SK-N-SH (cell line): ENCODE data around the gene DMKN.

Source experiments
- EZH2phosphoT487 ChIP-seq: fragments of 200-600 bp; sonication (generic); IDR thresholded peaks from 2 replicates; pipeline ENCODE4 v1.6.1; 2017; ENCODE audit warnings: low read depth, mixed run types, mild to moderate bottlenecking, antibody characterized with exemption, moderate library complexity, borderline replicate concordance
- FOXM1 ChIP-seq: IDR thresholded peaks from 2 replicates; pipeline ENCODE4 v1.4.0; 2012; ENCODE audit warnings: low read depth, mild to moderate bottlenecking
- GATA2 ChIP-seq: sonication (generic); formaldehyde crosslinking; IDR thresholded peaks from 2 replicates; pipeline ENCODE4 v1.5.0; 2020; ENCODE audit warnings: mild to moderate bottlenecking, missing genetic modification reagents
- NRF1 ChIP-seq: IDR thresholded peaks from 2 replicates; pipeline ENCODE4 v1.6.1; 2012; ENCODE audit warnings: low read depth, mild to moderate bottlenecking, low read length
- POLR2AphosphoS5 ChIP-seq: IDR thresholded peaks from 2 replicates; pipeline ENCODE4 v1.6.1; 2012; ENCODE audit warnings: low read depth, low read length
- RAD21 ChIP-seq: IDR thresholded peaks from 2 replicates; pipeline ENCODE4 v1.6.1; 2012; ENCODE audit warnings: mild to moderate bottlenecking, low read length
- RFX5 ChIP-seq: IDR thresholded peaks from 2 replicates; pipeline ENCODE4 v1.6.1; 2012; ENCODE audit warnings: mild to moderate bottlenecking, improper control_type of control experiment, low read length
- TCF12 ChIP-seq: IDR thresholded peaks from 2 replicates; pipeline ENCODE4 v1.4.0; 2012
- TF ChIP-seq, protein P1 (sequence below): IDR thresholded peaks from 2 replicates; pipeline ENCODE4; 2012
- TF ChIP-seq, protein P2 (sequence below): fragments of 200-600 bp; sonication (generic); IDR thresholded peaks from 2 replicates; pipeline ENCODE4 v1.6.1; 2017; ENCODE audit warnings: antibody characterized with exemption, mild to moderate bottlenecking, moderate library complexity
- TF ChIP-seq, protein P3 (sequence below): fragments of 150-350 bp; IDR thresholded peaks from 2 replicates; pipeline ENCODE4 v1.6.1; 2016; ENCODE audit warnings: mild to moderate bottlenecking, low read depth, low read length
- TF ChIP-seq, protein P4 (sequence below): IDR thresholded peaks from 2 replicates; pipeline ENCODE4 v1.4.0; 2012; ENCODE audit warnings: low read depth
- TF ChIP-seq, protein P5 (sequence below): fragments of 150-350 bp; IDR thresholded peaks from 2 replicates; pipeline ENCODE4 v1.6.1; 2017; ENCODE audit warnings: antibody characterized with exemption, low read length, low read depth, borderline replicate concordance

DNA sequence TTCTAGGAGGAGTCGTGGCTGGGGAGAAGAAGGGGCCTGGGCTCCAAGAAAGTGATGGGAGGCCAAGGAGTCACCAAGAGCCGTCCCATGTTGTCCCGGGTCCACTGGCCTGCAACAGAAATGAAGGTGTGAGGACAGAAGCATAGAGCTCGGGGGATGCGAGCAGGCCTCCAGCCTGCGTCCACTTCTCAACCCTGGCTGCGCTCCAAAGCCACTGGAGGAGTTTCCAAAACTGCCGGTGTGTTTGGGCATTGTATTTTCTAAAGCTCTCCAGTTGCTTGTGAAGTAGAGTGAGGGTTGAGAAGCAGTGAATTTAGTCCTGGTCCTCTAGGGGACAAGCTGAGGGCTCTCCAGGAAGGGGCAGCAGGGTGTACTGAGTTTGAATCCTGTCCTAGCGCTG lies 52.4 kb downstream of the DMKN start:
- TF ChIP-seq, protein P1, sequence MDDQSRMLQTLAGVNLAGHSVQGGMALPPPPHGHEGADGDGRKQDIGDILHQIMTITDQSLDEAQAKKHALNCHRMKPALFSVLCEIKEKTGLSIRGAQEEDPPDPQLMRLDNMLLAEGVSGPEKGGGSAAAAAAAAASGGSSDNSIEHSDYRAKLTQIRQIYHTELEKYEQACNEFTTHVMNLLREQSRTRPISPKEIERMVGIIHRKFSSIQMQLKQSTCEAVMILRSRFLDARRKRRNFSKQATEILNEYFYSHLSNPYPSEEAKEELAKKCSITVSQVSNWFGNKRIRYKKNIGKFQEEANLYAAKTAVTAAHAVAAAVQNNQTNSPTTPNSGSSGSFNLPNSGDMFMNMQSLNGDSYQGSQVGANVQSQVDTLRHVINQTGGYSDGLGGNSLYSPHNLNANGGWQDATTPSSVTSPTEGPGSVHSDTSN, result no peak
- TF ChIP-seq GATA2 (CRISPR knock-in tag) (no peak), POLR2AphosphoS5 (no peak), NRF1 (no peak), FOXM1 (no peak), TCF12 (no peak), RAD21 (no peak), EZH2phosphoT487 (no peak), RFX5 (no peak)
- TF ChIP-seq, protein P2, sequence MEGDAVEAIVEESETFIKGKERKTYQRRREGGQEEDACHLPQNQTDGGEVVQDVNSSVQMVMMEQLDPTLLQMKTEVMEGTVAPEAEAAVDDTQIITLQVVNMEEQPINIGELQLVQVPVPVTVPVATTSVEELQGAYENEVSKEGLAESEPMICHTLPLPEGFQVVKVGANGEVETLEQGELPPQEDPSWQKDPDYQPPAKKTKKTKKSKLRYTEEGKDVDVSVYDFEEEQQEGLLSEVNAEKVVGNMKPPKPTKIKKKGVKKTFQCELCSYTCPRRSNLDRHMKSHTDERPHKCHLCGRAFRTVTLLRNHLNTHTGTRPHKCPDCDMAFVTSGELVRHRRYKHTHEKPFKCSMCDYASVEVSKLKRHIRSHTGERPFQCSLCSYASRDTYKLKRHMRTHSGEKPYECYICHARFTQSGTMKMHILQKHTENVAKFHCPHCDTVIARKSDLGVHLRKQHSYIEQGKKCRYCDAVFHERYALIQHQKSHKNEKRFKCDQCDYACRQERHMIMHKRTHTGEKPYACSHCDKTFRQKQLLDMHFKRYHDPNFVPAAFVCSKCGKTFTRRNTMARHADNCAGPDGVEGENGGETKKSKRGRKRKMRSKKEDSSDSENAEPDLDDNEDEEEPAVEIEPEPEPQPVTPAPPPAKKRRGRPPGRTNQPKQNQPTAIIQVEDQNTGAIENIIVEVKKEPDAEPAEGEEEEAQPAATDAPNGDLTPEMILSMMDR, result no peak
- TF ChIP-seq, protein P3, sequence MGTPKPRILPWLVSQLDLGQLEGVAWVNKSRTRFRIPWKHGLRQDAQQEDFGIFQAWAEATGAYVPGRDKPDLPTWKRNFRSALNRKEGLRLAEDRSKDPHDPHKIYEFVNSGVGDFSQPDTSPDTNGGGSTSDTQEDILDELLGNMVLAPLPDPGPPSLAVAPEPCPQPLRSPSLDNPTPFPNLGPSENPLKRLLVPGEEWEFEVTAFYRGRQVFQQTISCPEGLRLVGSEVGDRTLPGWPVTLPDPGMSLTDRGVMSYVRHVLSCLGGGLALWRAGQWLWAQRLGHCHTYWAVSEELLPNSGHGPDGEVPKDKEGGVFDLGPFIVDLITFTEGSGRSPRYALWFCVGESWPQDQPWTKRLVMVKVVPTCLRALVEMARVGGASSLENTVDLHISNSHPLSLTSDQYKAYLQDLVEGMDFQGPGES, result no peak
- TF ChIP-seq, protein P4, sequence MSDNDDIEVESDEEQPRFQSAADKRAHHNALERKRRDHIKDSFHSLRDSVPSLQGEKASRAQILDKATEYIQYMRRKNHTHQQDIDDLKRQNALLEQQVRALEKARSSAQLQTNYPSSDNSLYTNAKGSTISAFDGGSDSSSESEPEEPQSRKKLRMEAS, result no peak
- TF ChIP-seq, protein P5, sequence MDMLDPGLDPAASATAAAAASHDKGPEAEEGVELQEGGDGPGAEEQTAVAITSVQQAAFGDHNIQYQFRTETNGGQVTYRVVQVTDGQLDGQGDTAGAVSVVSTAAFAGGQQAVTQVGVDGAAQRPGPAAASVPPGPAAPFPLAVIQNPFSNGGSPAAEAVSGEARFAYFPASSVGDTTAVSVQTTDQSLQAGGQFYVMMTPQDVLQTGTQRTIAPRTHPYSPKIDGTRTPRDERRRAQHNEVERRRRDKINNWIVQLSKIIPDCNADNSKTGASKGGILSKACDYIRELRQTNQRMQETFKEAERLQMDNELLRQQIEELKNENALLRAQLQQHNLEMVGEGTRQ, result no peak
